ENCODE data around the gene ARFGAP1. TPM values are rescaled to one million over a fixed set of nuclear protein-coding genes. Genes with fewer than 3 reads are reported as not detected.

The ARFGAP1 gene
- total and polyA plus RNA-seq, 10 of the 15 experiments (the other 5 are each of a cell fraction or from before 2014, with no cell fraction given), result 0.45 to 79.9 (median 30.8) TPM

DNA sequence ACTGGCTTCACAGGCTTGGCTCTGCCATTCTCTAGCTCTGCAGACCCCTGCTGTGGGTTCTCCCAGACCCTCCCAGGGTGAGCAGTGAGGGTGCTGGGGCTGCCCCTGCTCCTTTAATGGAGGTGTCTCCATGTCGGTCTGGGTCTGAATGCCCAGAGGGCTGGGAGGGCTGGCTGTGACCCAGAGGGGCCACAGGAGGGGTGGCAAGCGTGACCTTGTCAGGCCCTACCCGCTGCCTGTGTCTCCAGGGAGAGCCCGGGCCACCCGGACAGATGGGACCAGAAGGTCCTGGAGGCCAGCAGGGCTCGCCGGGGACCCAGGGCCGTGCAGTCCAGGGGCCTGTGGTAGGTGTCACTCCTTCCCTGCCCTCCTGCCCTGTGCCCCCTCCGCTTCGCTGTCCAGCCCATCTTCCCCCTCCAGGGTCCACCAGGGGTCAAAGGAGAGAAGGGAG, 52.4 kb downstream of the ARFGAP1 start (continued):
- TF ChIP-seq, protein P1, sequence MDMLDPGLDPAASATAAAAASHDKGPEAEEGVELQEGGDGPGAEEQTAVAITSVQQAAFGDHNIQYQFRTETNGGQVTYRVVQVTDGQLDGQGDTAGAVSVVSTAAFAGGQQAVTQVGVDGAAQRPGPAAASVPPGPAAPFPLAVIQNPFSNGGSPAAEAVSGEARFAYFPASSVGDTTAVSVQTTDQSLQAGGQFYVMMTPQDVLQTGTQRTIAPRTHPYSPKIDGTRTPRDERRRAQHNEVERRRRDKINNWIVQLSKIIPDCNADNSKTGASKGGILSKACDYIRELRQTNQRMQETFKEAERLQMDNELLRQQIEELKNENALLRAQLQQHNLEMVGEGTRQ (IDR thresholded peaks at IDR 0.05; ENCODE audit: borderline replicate concordance, low read depth, low read length), result no peak
- TF ChIP-seq ETV6 (conservative IDR thresholded peaks at IDR 0.05 in 1 of 2, IDR thresholded peaks at IDR 0.05 in 1 of 2; ENCODE audit: borderline replicate concordance in 1 of 2, low read depth in 1 of 2) (no peak), SIX5 (IDR thresholded peaks at IDR 0.05; ENCODE audit: low read depth, low read length, severe bottlenecking) (no peak), NFYA (IDR thresholded peaks at IDR 0.05; ENCODE audit: borderline replicate concordance, low read depth, low read length) (no peak), SRF (IDR thresholded peaks at IDR 0.05; ENCODE audit: low read depth in 2 of 2, low read length in 2 of 2) (no peak), HCFC1 (IDR thresholded peaks at IDR 0.05; ENCODE audit: low read length) (no peak), ZNF24 (IDR thresholded peaks at IDR 0.05) (no peak)

DNA sequence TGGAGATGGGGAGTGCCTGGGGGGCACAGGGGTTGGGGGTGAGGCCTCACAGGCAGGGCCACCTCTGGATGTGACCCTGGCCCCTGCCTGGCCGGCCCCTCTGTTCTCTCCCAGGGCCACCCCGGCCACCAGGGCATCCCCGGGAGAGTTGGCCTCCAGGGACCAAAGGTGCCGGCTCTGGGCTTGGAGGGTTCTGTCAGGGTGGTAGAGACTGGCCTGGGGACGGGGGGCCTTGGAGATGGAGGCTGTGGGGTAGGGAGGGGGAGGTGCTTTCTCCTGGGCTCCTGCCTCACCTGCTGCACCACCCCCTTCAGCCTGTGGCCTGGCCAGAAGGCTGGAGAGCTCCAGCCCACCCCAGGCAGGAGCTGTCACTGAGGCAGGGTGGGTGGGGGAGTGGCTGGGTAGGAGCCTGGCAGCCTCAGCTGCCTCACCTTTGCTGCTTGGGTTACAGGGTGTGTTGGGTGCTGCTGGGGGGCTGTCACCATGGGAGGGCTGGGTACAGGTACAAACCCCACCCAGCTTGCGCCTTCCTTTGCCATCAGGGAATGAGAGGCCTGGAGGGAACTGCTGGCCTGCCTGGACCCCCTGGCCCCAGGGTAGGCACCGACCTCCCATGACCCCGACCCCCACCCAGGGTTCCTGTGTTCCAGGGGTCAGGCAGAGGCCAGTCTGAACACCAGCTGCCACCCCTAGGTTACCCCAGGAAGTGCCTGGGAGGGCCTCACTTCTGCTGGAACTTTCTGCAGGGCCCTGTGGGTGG, 53.1 kb downstream of the ARFGAP1 start:
- RAD21 ChIA-PET (ENCODE audit: unreplicated experiment), result no interaction called here
- SMC1A ChIA-PET (ENCODE audit: uncharacterized antibody, unreplicated experiment), result no interaction called here
- ATAC-seq, result no peak
- no peaks in the 10 kb centered on the region for H3K27me3 ChIP-seq (replicated peaks in 1 of 2; ENCODE audit: control insufficient read depth in 2 of 2, insufficient read depth in 2 of 2, low read length in 1 of 2)
- FAIRE-seq, result no peak
- no peak overlapping the region for H3K4me2 ChIP-seq (ENCODE audit: control insufficient read depth, insufficient read depth)
- intact Hi-C loops (cut with micrococcal nuclease; ENCODE audit: unreplicated experiment) (no loop called here), in situ Hi-C loops (cut with MboI) (no loop called here)
- H2AFZ ChIP-seq (ENCODE audit: control insufficient read depth, low read depth, low read length), result no peak overlapping the region
- no TSS peak for BruUV-seq (replicated peaks)
- H4K20me1 ChIP-seq (ENCODE audit: control insufficient read depth, insufficient read depth), result no peaks in the 10 kb centered on the region
- POLR2A ChIA-PET, result no interaction called here
- no peak overlapping the region for H3K4me3 ChIP-seq
- no peak overlapping the region for H3K27ac ChIP-seq (ENCODE audit: control insufficient read depth, insufficient read depth)
- H3K79me2 ChIP-seq (ENCODE audit: control insufficient read depth, insufficient read depth, low read length), result no peaks in the 10 kb centered on the region
- 21% methylated on average over 7 of the region's 8 CpGs for WGBS (ENCODE audit: insufficient coverage, insufficient replicate concordance, low lambda C conversion rate, missing lambda C conversion rate)
- H3K9ac ChIP-seq (ENCODE audit: control insufficient read depth, insufficient read depth, low read length), result no peak overlapping the region
- no peak for DNase-seq (ENCODE audit: low read depth, low spot score)
- CTCF ChIA-PET, result no interaction called here
- H3K4me1 ChIP-seq (ENCODE audit: control insufficient read depth, insufficient read depth, low read length), result peaks cover 6% of the 10 kb centered on the region
- H3K36me3 ChIP-seq (ENCODE audit: control insufficient read depth in 2 of 2, insufficient read depth in 2 of 2, low read length in 1 of 2), result no peaks in the 10 kb centered on the region
- peaks cover 5% of the 10 kb centered on the region; the same call in 1 of the 3 replicates for H3K9me3 ChIP-seq (replicated peaks; ENCODE audit: control insufficient read depth, insufficient read depth, low read length)
- TF ChIP-seq MTA3 (IDR thresholded peaks at IDR 0.05; ENCODE audit: borderline replicate concordance, low read length) (no peak), ZNF207 (IDR thresholded peaks at IDR 0.05; ENCODE audit: borderline replicate concordance) (no peak), NRF1 (conservative IDR thresholded peaks at IDR 0.05; ENCODE audit: low read depth, low read length) (no peak), RCOR1 (conservative IDR thresholded peaks at IDR 0.05; ENCODE audit: low read depth, low read length) (no peak)
- TF ChIP-seq, protein P2, sequence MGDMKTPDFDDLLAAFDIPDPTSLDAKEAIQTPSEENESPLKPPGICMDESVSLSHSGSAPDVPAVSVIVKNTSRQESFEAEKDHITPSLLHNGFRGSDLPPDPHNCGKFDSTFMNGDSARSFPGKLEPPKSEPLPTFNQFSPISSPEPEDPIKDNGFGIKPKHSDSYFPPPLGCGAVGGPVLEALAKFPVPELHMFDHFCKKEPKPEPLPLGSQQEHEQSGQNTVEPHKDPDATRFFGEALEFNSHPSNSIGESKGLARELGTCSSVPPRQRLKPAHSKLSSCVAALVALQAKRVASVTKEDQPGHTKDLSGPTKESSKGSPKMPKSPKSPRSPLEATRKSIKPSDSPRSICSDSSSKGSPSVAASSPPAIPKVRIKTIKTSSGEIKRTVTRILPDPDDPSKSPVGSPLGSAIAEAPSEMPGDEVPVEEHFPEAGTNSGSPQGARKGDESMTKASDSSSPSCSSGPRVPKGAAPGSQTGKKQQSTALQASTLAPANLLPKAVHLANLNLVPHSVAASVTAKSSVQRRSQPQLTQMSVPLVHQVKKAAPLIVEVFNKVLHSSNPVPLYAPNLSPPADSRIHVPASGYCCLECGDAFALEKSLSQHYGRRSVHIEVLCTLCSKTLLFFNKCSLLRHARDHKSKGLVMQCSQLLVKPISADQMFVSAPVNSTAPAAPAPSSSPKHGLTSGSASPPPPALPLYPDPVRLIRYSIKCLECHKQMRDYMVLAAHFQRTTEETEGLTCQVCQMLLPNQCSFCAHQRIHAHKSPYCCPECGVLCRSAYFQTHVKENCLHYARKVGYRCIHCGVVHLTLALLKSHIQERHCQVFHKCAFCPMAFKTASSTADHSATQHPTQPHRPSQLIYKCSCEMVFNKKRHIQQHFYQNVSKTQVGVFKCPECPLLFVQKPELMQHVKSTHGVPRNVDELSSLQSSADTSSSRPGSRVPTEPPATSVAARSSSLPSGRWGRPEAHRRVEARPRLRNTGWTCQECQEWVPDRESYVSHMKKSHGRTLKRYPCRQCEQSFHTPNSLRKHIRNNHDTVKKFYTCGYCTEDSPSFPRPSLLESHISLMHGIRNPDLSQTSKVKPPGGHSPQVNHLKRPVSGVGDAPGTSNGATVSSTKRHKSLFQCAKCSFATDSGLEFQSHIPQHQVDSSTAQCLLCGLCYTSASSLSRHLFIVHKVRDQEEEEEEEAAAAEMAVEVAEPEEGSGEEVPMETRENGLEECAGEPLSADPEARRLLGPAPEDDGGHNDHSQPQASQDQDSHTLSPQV (IDR thresholded peaks at IDR 0.05), result no peak

All from GM12878 (cell line).